ENCODE data around the gene DDOST. TPM values are rescaled to one million over a fixed set of nuclear protein-coding genes. Genes with fewer than 3 reads are reported as not detected.

The DDOST gene
- total and polyA plus RNA-seq, 2 experiments from 2014 or later: 320 to 405 TPM

DNA sequence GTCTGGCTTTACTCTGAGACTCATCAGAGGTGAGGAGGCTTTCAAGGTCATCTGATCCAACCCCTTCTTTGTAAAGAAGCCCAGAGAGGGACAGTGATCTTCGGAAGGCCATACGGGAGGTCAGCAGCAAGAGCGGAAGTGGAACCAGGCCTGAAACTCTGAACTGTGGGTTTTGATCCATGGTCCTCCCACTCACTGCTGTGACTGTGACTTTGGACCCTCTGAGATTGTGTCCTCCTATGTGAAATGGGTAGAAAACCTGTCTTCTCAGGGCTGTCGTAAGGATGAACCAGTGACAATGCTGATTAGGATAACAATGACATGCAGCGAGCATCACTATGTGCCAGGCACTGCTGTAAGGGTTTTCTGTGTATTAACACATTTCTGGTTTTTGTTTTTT, 9.8 kb upstream of the DDOST start:
- H3K4me1 ChIP-seq (ENCODE audit: insufficient read depth): no peaks in the 10 kb centered on the region
- no peaks in the 10 kb centered on the region for H3K36me3 ChIP-seq (replicated peaks; ENCODE audit: insufficient read depth, low read depth)
- H3K27me3 ChIP-seq: no peaks in the 10 kb centered on the region
- no peak overlapping the region for H3K27ac ChIP-seq
- no peak overlapping the region for H2AFZ ChIP-seq
- no peaks in the 10 kb centered on the region for H3K79me2 ChIP-seq
- H3K4me3 ChIP-seq: no peak overlapping the region
- H3K4me2 ChIP-seq: no peak overlapping the region
- TF ChIP-seq, protein P1, sequence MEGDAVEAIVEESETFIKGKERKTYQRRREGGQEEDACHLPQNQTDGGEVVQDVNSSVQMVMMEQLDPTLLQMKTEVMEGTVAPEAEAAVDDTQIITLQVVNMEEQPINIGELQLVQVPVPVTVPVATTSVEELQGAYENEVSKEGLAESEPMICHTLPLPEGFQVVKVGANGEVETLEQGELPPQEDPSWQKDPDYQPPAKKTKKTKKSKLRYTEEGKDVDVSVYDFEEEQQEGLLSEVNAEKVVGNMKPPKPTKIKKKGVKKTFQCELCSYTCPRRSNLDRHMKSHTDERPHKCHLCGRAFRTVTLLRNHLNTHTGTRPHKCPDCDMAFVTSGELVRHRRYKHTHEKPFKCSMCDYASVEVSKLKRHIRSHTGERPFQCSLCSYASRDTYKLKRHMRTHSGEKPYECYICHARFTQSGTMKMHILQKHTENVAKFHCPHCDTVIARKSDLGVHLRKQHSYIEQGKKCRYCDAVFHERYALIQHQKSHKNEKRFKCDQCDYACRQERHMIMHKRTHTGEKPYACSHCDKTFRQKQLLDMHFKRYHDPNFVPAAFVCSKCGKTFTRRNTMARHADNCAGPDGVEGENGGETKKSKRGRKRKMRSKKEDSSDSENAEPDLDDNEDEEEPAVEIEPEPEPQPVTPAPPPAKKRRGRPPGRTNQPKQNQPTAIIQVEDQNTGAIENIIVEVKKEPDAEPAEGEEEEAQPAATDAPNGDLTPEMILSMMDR (IDR thresholded peaks at IDR 0.05; ENCODE audit: poor library complexity): no peak
- TF ChIP-seq EZH2phosphoT487 (IDR thresholded peaks at IDR 0.05; ENCODE audit: low read depth, severe bottlenecking, unreplicated experiment): no peak
- TF ChIP-seq EZH2 (IDR thresholded peaks at IDR 0.05; ENCODE audit: borderline replicate concordance): no peak
- H4K20me1 ChIP-seq (ENCODE audit: insufficient read depth, poor library complexity, severe bottlenecking): no peaks in the 10 kb centered on the region
- H3K9me3 ChIP-seq (ENCODE audit: low read depth): no peaks in the 10 kb centered on the region
- WGBS (ENCODE audit: low lambda C conversion rate, missing lambda C conversion rate): 91% methylated on average over 5 of the region's 5 CpGs
- no peak for DNase-seq (ENCODE audit: low spot score)
- no peaks in the 10 kb centered on the region for H3K9me2 ChIP-seq (replicated peaks; ENCODE audit: insufficient read depth)

DNA sequence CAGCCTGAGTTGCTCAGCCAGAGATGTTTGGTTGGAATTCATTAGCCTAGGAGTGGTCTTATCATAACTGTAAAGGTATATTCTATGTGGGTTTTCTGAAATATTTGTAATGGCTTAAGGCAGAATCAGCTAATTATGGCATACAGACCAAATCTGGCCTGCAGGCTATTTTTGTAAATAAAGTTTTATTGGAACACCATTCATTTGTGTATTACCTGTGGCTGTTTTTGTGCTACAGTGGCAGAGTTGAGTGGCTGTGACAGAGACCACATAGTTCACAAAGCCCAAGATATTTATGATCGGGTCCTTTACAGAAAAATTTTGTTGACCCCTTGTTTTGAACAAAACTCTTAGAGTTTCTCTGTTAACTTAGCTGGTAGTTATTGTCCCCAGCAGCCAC, 7.4 kb upstream of the DDOST start:
- Histone ChIP-seq H3K4me1 (ENCODE audit: insufficient read depth) (no peaks in the 10 kb centered on the region), H3K27ac (no peak overlapping the region), H3K9me2 (replicated peaks; ENCODE audit: insufficient read depth) (no peaks in the 10 kb centered on the region), H3K36me3 (replicated peaks; ENCODE audit: insufficient read depth, low read depth) (no peaks in the 10 kb centered on the region), H2AFZ (no peak overlapping the region), H3K4me3 (no peak overlapping the region), H3K4me2 (no peak overlapping the region), H3K79me2 (no peaks in the 10 kb centered on the region), H3K9me3 (ENCODE audit: low read depth) (no peaks in the 10 kb centered on the region), H4K20me1 (ENCODE audit: insufficient read depth, poor library complexity, severe bottlenecking) (no peaks in the 10 kb centered on the region), H3K27me3 (no peaks in the 10 kb centered on the region)
- TF ChIP-seq EZH2 (IDR thresholded peaks at IDR 0.05; ENCODE audit: borderline replicate concordance) (no peak), EZH2phosphoT487 (IDR thresholded peaks at IDR 0.05; ENCODE audit: low read depth, severe bottlenecking, unreplicated experiment) (no peak)
- TF ChIP-seq, protein P1 (IDR thresholded peaks at IDR 0.05; ENCODE audit: poor library complexity): no peak
- WGBS (ENCODE audit: low lambda C conversion rate, missing lambda C conversion rate): 92% methylated on average over 1 of the region's 1 CpG
- no peak for DNase-seq (ENCODE audit: low spot score)

DNA sequence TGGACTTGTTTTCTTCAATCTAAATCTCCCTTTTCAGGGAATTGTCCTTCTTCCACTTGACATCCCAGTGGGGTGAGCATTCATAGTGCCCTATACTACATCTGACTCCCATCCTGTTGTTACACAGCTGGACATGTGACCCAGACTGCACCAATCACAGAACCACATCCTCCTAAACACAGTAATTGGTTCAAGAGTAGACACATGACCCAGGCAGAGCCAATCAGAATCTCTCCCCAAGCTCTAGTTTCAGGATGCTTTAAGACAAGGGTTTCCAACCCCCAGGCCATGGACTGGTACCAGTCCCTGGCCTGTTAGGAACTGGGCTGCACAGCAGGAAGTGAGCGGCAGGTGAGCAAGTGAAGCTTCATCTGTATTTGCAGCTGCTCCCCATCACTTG, 5.6 kb upstream of the DDOST start:
- TF ChIP-seq, protein P1 (IDR thresholded peaks at IDR 0.05; ENCODE audit: poor library complexity): no peak
- TF ChIP-seq EZH2 (IDR thresholded peaks at IDR 0.05; ENCODE audit: borderline replicate concordance) (no peak), EZH2phosphoT487 (IDR thresholded peaks at IDR 0.05; ENCODE audit: low read depth, severe bottlenecking, unreplicated experiment) (no peak)
- 100% methylated on average over 1 of the region's 1 CpG for WGBS (ENCODE audit: low lambda C conversion rate, missing lambda C conversion rate)
- H3K27ac ChIP-seq: no peak overlapping the region
- no peaks in the 10 kb centered on the region for H3K9me2 ChIP-seq (replicated peaks; ENCODE audit: insufficient read depth)
- no peaks in the 10 kb centered on the region for H3K79me2 ChIP-seq
- peaks cover 5% of the 10 kb centered on the region for H3K4me1 ChIP-seq (ENCODE audit: insufficient read depth)
- H3K4me2 ChIP-seq: no peak overlapping the region
- no peaks in the 10 kb centered on the region for H3K27me3 ChIP-seq
- no peaks in the 10 kb centered on the region for H3K36me3 ChIP-seq (replicated peaks; ENCODE audit: insufficient read depth, low read depth)
- no peak overlapping the region for H2AFZ ChIP-seq
- H3K4me3 ChIP-seq: no peak overlapping the region
- H4K20me1 ChIP-seq (ENCODE audit: insufficient read depth, poor library complexity, severe bottlenecking): no peaks in the 10 kb centered on the region
- DNase-seq (ENCODE audit: low spot score): no peak
- H3K9me3 ChIP-seq (ENCODE audit: low read depth): no peaks in the 10 kb centered on the region

DNA sequence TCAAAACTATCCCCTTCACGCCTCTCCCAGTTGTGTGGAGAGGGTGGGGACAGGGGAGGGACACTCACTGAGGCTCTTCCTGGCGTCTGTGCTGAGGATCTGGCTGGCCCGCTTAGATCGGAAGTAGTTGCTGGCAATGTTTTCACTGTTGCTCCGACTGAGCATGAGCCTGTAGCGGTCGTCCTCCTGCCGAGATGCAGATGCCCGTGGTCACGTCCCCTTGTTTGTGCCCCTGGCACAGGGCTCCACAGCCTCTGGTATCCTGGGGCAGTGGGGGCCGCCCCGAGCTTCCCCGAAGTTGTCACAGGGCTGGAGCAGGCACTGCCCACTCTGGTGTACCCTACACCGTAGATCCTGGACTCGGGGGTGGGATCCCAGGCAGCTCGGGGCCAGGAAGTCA, 5.0 kb upstream of the DDOST start:
- Histone ChIP-seq H3K4me2 (no peak overlapping the region), H3K4me3 (no peak overlapping the region), H3K9me3 (ENCODE audit: low read depth) (no peaks in the 10 kb centered on the region), H3K36me3 (replicated peaks; ENCODE audit: insufficient read depth, low read depth) (no peaks in the 10 kb centered on the region), H3K79me2 (no peaks in the 10 kb centered on the region), H2AFZ (no peak overlapping the region), H3K4me1 (ENCODE audit: insufficient read depth) (peaks cover 5% of the 10 kb centered on the region), H3K27me3 (no peaks in the 10 kb centered on the region), H3K9me2 (replicated peaks; ENCODE audit: insufficient read depth) (no peaks in the 10 kb centered on the region), H4K20me1 (ENCODE audit: insufficient read depth, poor library complexity, severe bottlenecking) (no peaks in the 10 kb centered on the region), H3K27ac (no peak overlapping the region)
- TF ChIP-seq EZH2 (IDR thresholded peaks at IDR 0.05; ENCODE audit: borderline replicate concordance) (no peak), EZH2phosphoT487 (IDR thresholded peaks at IDR 0.05; ENCODE audit: low read depth, severe bottlenecking, unreplicated experiment) (no peak)
- TF ChIP-seq, protein P1 (IDR thresholded peaks at IDR 0.05; ENCODE audit: poor library complexity): no peak
- 90% methylated on average over 9 of the region's 16 CpGs for WGBS (ENCODE audit: low lambda C conversion rate, missing lambda C conversion rate)
- DNase-seq (ENCODE audit: low spot score): no peak
